BE2C (cell line): ENCODE measurements around the gene RFT1.

Experiments
- DNase-seq: peaks from one replicate; pipeline ENCODE4 v3.0.0-alpha.2; 2020
- H3K27me3 ChIP-seq: fragments of 250-450 bp; sonication (Bioruptor Pico); 2 replicates; pipeline ENCODE4 v1.5.1; 2020; ENCODE audit warnings: mild to moderate bottlenecking
- H3K36me3 ChIP-seq: fragments of 250-450 bp; sonication (Bioruptor Pico); 2 replicates; pipeline ENCODE4 v1.5.1; 2020; ENCODE audit warnings: mild to moderate bottlenecking
- H3K4me1 ChIP-seq: fragments of 250-450 bp; sonication (Bioruptor Pico); 2 replicates; pipeline ENCODE4 v1.5.1; 2020
- H3K4me3 ChIP-seq: 2 replicates; pipeline ENCODE4 v1.5.1; 2011; ENCODE audit warnings: low read depth, low read length
- H3K9me3 ChIP-seq: fragments of 250-450 bp; sonication (Bioruptor Pico); 2 replicates; pipeline ENCODE4 v1.5.1; 2020
- TF ChIP-seq, protein P1 (sequence below): IDR thresholded peaks from 2 replicates; pipeline ENCODE4 v1.5.1; 2012; ENCODE audit warnings: mild to moderate bottlenecking, low read depth, low read length

RFT1 gene

DNA sequence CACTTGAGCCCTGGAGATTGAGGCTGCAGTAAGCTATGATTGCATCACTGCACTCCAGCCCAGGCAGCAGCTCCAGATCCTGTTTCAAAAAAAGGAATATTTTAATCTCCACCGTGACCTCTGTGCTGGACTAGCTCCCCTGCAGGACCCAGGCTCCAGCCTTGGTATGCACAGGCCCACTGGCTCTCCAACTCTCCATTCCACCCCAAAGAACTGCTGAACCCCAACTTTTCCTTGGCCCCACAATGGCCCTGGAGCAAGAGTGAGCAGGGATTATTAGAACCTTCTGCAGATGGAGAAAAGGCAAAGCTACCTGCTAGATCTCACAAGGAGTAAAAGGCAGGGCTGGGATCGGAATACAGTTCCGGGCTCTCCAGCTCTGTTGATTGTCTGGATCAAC lies 51.6 kb downstream of the RFT1 start:
- TF ChIP-seq, protein P1, sequence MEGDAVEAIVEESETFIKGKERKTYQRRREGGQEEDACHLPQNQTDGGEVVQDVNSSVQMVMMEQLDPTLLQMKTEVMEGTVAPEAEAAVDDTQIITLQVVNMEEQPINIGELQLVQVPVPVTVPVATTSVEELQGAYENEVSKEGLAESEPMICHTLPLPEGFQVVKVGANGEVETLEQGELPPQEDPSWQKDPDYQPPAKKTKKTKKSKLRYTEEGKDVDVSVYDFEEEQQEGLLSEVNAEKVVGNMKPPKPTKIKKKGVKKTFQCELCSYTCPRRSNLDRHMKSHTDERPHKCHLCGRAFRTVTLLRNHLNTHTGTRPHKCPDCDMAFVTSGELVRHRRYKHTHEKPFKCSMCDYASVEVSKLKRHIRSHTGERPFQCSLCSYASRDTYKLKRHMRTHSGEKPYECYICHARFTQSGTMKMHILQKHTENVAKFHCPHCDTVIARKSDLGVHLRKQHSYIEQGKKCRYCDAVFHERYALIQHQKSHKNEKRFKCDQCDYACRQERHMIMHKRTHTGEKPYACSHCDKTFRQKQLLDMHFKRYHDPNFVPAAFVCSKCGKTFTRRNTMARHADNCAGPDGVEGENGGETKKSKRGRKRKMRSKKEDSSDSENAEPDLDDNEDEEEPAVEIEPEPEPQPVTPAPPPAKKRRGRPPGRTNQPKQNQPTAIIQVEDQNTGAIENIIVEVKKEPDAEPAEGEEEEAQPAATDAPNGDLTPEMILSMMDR: no peak
- Histone ChIP-seq H3K4me3 (no peak overlapping the region), H3K9me3 (no peaks in the 10 kb centered on the region)

DNA sequence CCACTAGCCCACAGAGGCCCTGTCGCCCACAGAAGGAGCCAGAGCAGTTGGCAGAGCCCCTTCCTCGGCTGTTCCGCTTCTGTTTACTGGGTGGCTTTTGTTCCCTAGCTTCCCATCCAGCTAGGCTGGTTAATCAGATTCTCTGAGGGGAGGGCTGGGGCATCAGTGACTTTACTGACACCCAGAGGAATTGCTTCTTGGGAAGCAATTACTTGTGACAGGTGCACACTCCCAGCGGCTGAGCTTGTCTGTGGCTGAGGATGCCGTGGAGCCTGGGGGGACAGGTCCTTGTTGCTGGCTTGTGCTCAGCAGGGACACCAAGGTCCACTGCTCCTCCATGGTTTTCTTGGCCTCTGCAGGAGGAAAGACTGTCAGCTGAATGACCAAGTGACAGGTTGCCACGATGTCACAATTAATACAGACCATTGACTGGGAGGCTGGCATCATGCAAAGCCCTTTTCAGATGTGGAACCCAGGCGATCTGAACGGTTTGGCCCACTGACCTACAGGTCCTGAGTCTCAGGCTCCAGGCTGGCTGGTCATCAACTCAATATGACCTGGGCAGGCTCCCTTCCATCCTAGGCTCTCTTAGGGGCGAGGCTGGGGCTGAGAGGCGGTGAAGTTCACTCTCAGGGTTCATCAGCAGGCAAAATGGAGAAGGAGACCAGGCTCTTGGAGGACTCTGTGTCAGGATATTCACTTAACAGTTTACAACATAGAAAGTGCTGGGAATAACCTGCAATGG lies 52.6 kb downstream of the RFT1 start:
- Histone ChIP-seq H3K4me3 (no peak overlapping the region), H3K4me1 (peaks cover 4% of the 10 kb centered on the region; the same call in 1 of the 2 replicates), H3K36me3 (no peaks in the 10 kb centered on the region), H3K9me3 (no peaks in the 10 kb centered on the region), H3K27me3 (no peaks in the 10 kb centered on the region)
- TF ChIP-seq, protein P1: no peak
- DNase-seq: no peak

More for the DNA sequence above, 51.6 kb downstream of the RFT1 start:
- no peaks in the 10 kb centered on the region for H3K27me3 ChIP-seq
- peaks cover 5% of the 10 kb centered on the region; the same call in 1 of the 2 replicates for H3K4me1 ChIP-seq
- no peak for DNase-seq
- no peaks in the 10 kb centered on the region for H3K36me3 ChIP-seq

DNA sequence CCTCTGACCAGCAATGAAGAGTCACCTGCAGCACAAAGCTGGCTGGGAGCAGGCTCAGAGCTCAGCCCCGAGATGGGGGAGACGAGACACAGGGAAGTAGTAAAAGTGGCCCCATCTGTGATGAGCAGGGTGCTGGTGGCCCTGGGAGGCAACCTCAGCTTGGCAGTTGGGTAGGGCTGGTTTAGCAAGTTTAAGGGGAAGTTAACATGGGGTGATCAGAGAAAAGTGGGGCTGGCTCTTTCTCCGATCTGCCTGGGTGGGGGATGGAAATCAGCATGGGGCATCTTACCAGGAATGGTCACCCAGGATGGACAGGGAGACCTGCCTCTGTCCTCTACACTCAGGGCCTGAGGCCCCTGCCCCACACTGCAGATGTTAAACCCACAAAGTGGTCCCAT lies 54.5 kb downstream of the RFT1 start:
- Histone ChIP-seq H3K27me3 (no peaks in the 10 kb centered on the region), H3K4me1 (peaks cover 4% of the 10 kb centered on the region; the same call in 1 of the 2 replicates), H3K4me3 (no peak overlapping the region), H3K36me3 (no peaks in the 10 kb centered on the region), H3K9me3 (no peaks in the 10 kb centered on the region)
- TF ChIP-seq, protein P1: no peak
- DNase-seq: no peak

DNA sequence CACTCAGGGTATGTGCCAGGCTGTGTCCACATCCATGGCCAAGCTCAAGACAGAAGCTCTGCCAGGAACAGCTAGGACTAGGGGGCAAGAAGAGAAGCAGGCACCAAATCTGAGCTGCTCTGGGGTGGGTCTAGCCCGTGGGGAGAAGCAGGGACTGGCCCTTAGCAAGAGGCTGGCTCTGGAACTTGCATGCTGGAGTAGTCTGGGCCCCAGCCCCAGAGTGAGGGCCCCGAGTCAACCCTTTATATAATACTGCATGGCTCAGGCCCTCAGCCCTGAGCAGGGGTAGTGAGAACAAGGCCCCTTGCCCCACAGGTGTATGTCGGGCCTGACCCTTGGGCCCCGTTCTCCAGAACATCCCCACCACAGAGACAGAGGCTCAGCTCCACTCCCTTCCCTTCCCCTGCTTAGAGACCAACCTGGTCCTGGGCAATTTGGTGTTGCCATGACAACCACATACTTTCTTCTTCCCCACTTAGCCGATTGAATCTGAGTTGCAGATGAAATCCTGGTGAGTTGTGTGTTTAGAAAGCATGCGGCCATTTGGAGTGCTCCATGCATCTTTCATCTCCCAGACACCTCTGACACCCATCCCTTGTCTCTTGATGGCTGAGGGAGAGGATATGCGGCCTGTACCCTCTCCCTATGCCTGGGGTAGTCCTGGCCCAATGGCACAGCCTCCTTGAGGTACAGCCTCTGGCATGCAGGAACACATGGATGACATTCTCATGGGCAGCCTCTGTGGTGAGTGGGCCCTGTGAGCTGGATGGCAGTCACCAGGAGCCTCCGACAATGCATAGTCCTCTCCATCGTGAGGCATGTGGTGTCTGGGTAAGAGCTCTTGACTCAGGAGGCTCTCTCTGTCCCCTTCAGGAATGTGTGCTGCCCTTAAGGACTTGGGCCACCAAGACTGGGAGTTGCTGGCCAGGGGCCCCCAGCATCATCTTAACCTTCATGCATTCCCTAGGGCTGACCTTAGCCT lies 55.2 kb downstream of the RFT1 start:
- Histone ChIP-seq H3K4me1 (peaks cover 4% of the 10 kb centered on the region; the same call in 1 of the 2 replicates), H3K9me3 (no peaks in the 10 kb centered on the region)
- TF ChIP-seq, protein P1: no peak

DNA sequence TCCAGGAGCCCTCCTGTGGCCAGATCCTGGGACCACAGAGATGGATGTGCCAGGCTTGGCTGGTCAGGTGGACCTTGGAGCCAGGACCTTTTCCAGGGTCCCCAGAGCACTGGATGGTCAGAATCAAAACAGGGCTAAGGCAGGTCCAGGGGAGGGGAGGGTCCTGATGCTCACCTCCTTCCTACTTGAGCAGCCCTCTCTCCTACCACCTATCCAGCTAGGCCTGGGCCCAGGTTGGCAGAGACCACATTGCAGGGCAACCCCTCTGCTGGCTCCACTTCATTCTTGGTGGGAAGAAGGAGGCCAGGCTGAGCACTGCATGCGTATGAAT lies 55.9 kb downstream of the RFT1 start:
- DNase-seq: no peak
- Histone ChIP-seq H3K9me3 (no peaks in the 10 kb centered on the region), H3K4me3 (no peak overlapping the region), H3K4me1 (peaks cover 4% of the 10 kb centered on the region; the same call in 1 of the 2 replicates), H3K36me3 (no peaks in the 10 kb centered on the region), H3K27me3 (no peaks in the 10 kb centered on the region)
- TF ChIP-seq, protein P1: no peak

More for the DNA sequence above, 55.2 kb downstream of the RFT1 start:
- DNase-seq: no peak
- H3K36me3 ChIP-seq: no peaks in the 10 kb centered on the region
- no peak overlapping the region for H3K4me3 ChIP-seq
- no peaks in the 10 kb centered on the region for H3K27me3 ChIP-seq
